SK-N-SH treated with all-trans-retinoic acid at 6 μM for 48 hours (cell line): ENCODE measurements around the gene TAAR9.

Source experiments
- ARNTL ChIP-seq: fragments of 450-650 bp; formaldehyde crosslinking; IDR thresholded peaks from 2 replicates; pipeline ENCODE4 v1.5.0; 2020; ENCODE audit warnings: low read depth, mild to moderate bottlenecking, moderate library complexity, borderline replicate concordance
- CREB5 ChIP-seq: fragments of 250-450 bp; sonication (Bioruptor Pico); IDR thresholded peaks from 2 replicates; pipeline ENCODE4 v1.5.1; 2020; ENCODE audit warnings: low read depth, mild to moderate bottlenecking, moderate library complexity
- CSRNP3 ChIP-seq: fragments of 250-450 bp; sonication (Bioruptor Pico); IDR thresholded peaks from 2 replicates; pipeline ENCODE4 v1.5.1; 2021; ENCODE audit warnings: mild to moderate bottlenecking, moderate library complexity
- ESRRG ChIP-seq: fragments of 250-450 bp; sonication (Bioruptor Pico); IDR thresholded peaks from 2 replicates; pipeline ENCODE4 v1.6.1; 2021; ENCODE audit warnings: mild to moderate bottlenecking
- GLIS3 ChIP-seq: fragments of 250-450 bp; sonication (Bioruptor Pico); IDR thresholded peaks from 2 replicates; pipeline ENCODE4 v1.5.0; 2020; ENCODE audit warnings: mild to moderate bottlenecking, moderate library complexity
- PATZ1 ChIP-seq: fragments of 250-450 bp; sonication (Bioruptor Pico); IDR thresholded peaks from 2 replicates; pipeline ENCODE4 v1.8.0; 2020; ENCODE audit warnings: mild to moderate bottlenecking, moderate library complexity, borderline replicate concordance
- POU6F1 ChIP-seq: fragments of 250-450 bp; sonication (Bioruptor Pico); IDR thresholded peaks from 2 replicates; pipeline ENCODE4 v1.8.0; 2021; ENCODE audit warnings: low read depth, mild to moderate bottlenecking, moderate library complexity, borderline replicate concordance
- PPARA ChIP-seq: fragments of 250-450 bp; sonication (Bioruptor Pico); IDR thresholded peaks from 2 replicates; pipeline ENCODE4 v1.5.0; 2020; ENCODE audit warnings: mild to moderate bottlenecking, borderline replicate concordance
- RARB ChIP-seq: fragments of 250-450 bp; sonication (Bioruptor Pico); IDR thresholded peaks from 2 replicates; pipeline ENCODE4 v1.8.0; 2021; ENCODE audit warnings: mild to moderate bottlenecking, moderate library complexity
- SNAI2 ChIP-seq: fragments of 250-450 bp; sonication (Bioruptor Pico); IDR thresholded peaks from 2 replicates; pipeline ENCODE4 v1.5.0; 2020; ENCODE audit warnings: mild to moderate bottlenecking, moderate library complexity
- TCF4 ChIP-seq: fragments of 250-450 bp; sonication (Bioruptor Pico); IDR thresholded peaks from 2 replicates; pipeline ENCODE4 v1.8.0; 2021; ENCODE audit warnings: mild to moderate bottlenecking, moderate library complexity, borderline replicate concordance
- ZNF565 ChIP-seq: fragments of 450-650 bp; formaldehyde crosslinking; conservative IDR thresholded peaks from 2 replicates; pipeline ENCODE4 v1.5.0; 2020; ENCODE audit warnings: low read depth, mild to moderate bottlenecking, moderate library complexity

GRCh38 chr6:132569170-132569569 lies 31.1 kb downstream of the TAAR9 start:
- TF ChIP-seq ARNTL (no peak), PPARA (no peak), ZNF565 (CRISPR knock-in tag) (no peak), SNAI2 (CRISPR knock-in tag) (no peak), RARB (no peak), CSRNP3 (CRISPR knock-in tag) (no peak), CREB5 (CRISPR knock-in tag) (no peak), PATZ1 (CRISPR knock-in tag) (no peak), POU6F1 (CRISPR knock-in tag) (no peak), TCF4 (CRISPR knock-in tag) (no peak), GLIS3 (CRISPR knock-in tag) (no peak), ESRRG (no peak)
